A549 (cell line): ENCODE measurements around the gene ARID5A. TPM values are rescaled to one million over a fixed set of nuclear protein-coding genes. Genes with fewer than 3 reads are reported as not detected.
"Not testable (repeated sequence)": the region's sequence is repeated elsewhere in the genome, so short reads cannot be mapped to it uniquely, and the experiment has no call there.

ENCODE experiments used
- ATAC-seq, 2 experiments: fragments of 200-7000 bp in 1 of 2; fragments of >200 bp in 1 of 2; cut with Nextera tagmentation in 1 of 2; cut with Tn5 transposase in 1 of 2; 3 replicates each; pipeline versions ENCODE4 v1.8.0 to v1.9.1; 2018 to 2020; ENCODE audit warnings: mild to moderate bottlenecking in 1 of 2, moderate library complexity in 1 of 2
- CTCF ChIA-PET: fragments of 300-600 bp; sonication (Branson Sonifier 250); formaldehyde crosslinking; extraction: SDS; loops from one replicate; lab custom pipeline; 2021; ENCODE audit warnings: antibody characterized with exemption, inconsistent platforms; lab: Yijun Ruan, JAX
- POLR2A ChIA-PET: fragments of 350-600 bp; formaldehyde crosslinking; extraction: SDS; loops from one replicate; lab custom pipeline; 2021; ENCODE audit warnings: antibody characterized with exemption, inconsistent platforms; lab: Yijun Ruan, JAX
- DNase-seq, 2 experiments: peaks; one replicate each; pipeline versions ENCODE4 v3.0.0 to v3.0.0-alpha.2; 2011 to 2016; ENCODE audit warnings: low read depth in 1 of 2, low spot score in 1 of 2
- FAIRE-seq: peaks from 2 replicates; lab custom pipeline; 2011; peaks lifted over from hg19 to GRCh38; lab: Jason Lieb, UNC
- H3K27ac ChIP-seq, 2 experiments: fragments of >200 bp; sonication (Bioruptor Twin); formaldehyde crosslinking; 3 replicates each; pipeline ENCODE4 v1.5.1; 2016 to 2017
- H3K4me1 ChIP-seq: fragments of >200 bp; sonication (Bioruptor Twin); formaldehyde crosslinking; 3 replicates; pipeline ENCODE4 v1.6.1; 2016
- H3K4me2 ChIP-seq: fragments of >200 bp; sonication (Bioruptor Twin); formaldehyde crosslinking; 3 replicates; pipeline ENCODE4 v1.6.1; 2016
- H3K4me3 ChIP-seq: fragments of >200 bp; sonication (Bioruptor Twin); formaldehyde crosslinking; 3 replicates; pipeline ENCODE4 v1.5.1; 2016
- H3K9me3 ChIP-seq: fragments of >200 bp; sonication (Bioruptor Twin); formaldehyde crosslinking; 3 replicates; pipeline ENCODE4 v1.6.1; 2016
- ATOH8 ChIP-seq: fragments of 250-450 bp; sonication (Bioruptor Pico); IDR thresholded peaks from 2 replicates; pipeline ENCODE4 v1.5.0; 2020; ENCODE audit warnings: low read depth, mild to moderate bottlenecking, moderate library complexity
- BHLHE40 ChIP-seq: IDR thresholded peaks from 2 replicates; pipeline ENCODE4 v1.6.1; 2012; ENCODE audit warnings: low read depth, low read length, inconsistent platforms
- EHF ChIP-seq: fragments of 250-450 bp; sonication (Bioruptor Pico); IDR thresholded peaks from 2 replicates; pipeline ENCODE4 v1.5.0; 2020; ENCODE audit warnings: mild to moderate bottlenecking
- FOXS1 ChIP-seq: fragments of 250-450 bp; sonication (Bioruptor Pico); IDR thresholded peaks from 2 replicates; pipeline ENCODE4 v1.5.0; 2020; ENCODE audit warnings: mild to moderate bottlenecking, moderate library complexity
- HOXB13 ChIP-seq: fragments of 250-450 bp; sonication (Bioruptor Pico); IDR thresholded peaks from 2 replicates; pipeline ENCODE4 v1.5.0; 2020; ENCODE audit warnings: low read depth, mild to moderate bottlenecking, moderate library complexity
- HOXB5 ChIP-seq: fragments of 250-450 bp; sonication (Bioruptor Pico); IDR thresholded peaks from 2 replicates; pipeline ENCODE4 v1.5.0; 2020; ENCODE audit warnings: mild to moderate bottlenecking, moderate library complexity
- JUNB ChIP-seq: fragments of >200 bp; sonication (Bioruptor Twin); formaldehyde crosslinking; IDR thresholded peaks from 2 replicates; pipeline ENCODE4 v1.6.1; 2016
- KDM5A ChIP-seq: fragments of 200-600 bp; sonication (generic); IDR thresholded peaks from 2 replicates; pipeline ENCODE4 v1.6.1; 2016; ENCODE audit warnings: antibody characterized with exemption, mild to moderate bottlenecking
- NFE2L2 ChIP-seq: fragments of 150-350 bp; conservative IDR thresholded peaks from 2 replicates; pipeline ENCODE4 v1.6.1; 2014; ENCODE audit warnings: low read length
- NPAS2 ChIP-seq: fragments of 250-450 bp; sonication (Bioruptor Pico); IDR thresholded peaks from 2 replicates; pipeline ENCODE4 v1.8.0; 2022; ENCODE audit warnings: mild to moderate bottlenecking, moderate library complexity, borderline replicate concordance
- RCOR1 ChIP-seq: fragments of 150-350 bp; IDR thresholded peaks from 2 replicates; pipeline ENCODE4 v1.6.1; 2014; ENCODE audit warnings: antibody characterized with exemption, low read length, low read depth
- SMC3 ChIP-seq: fragments of >200 bp; sonication (Bioruptor Twin); formaldehyde crosslinking; IDR thresholded peaks from 3 replicates; pipeline ENCODE4 v1.6.1; 2018; ENCODE audit warnings: inconsistent platforms
- TFCP2L1 ChIP-seq: fragments of 250-450 bp; sonication (Bioruptor Pico); IDR thresholded peaks from 2 replicates; pipeline ENCODE4 v1.5.0; 2021; ENCODE audit warnings: mild to moderate bottlenecking
- TP53 ChIP-seq: fragments of 250-450 bp; sonication (Bioruptor Pico); IDR thresholded peaks from 2 replicates; pipeline ENCODE4 v1.5.0; 2021; ENCODE audit warnings: mild to moderate bottlenecking, moderate library complexity
- ZFP36 ChIP-seq: fragments of 450-650 bp; IDR thresholded peaks from 2 replicates; pipeline ENCODE4 v1.6.1; 2014; ENCODE audit warnings: borderline replicate concordance; ENCODE audit not compliant: partially characterized antibody
- WGBS: methylation state at CpG from one replicate; pipeline ENCODE4 v1.1.6; 2017; ENCODE audit errors: missing lambda C conversion rate; 5-methylcytosine and 5-hydroxymethylcytosine counted together
- polyA plus RNA-seq, 4 experiments: library from polyadenylated mRNA; depleted of rRNA in 3 of 4; stranded (reverse); fragments of >200 nt; fragmentation: RNase III in 1 of 4; extraction: RNeasy Plus Mini Kit Qiagen cat#74134 plus additional on column Dnase treatment in 1 of 4; gene quantifications; 2 replicates in 3 of 4; 3 replicates in 1 of 4; pipeline ENCODE4 v1.2.3, GENCODE V29; 2011 to 2017
- TF ChIP-seq, protein P1 (sequence below): fragments of >200 bp; sonication (Bioruptor Twin); formaldehyde crosslinking; IDR thresholded peaks from 3 replicates; pipeline ENCODE4 v1.6.1; 2016
- TF ChIP-seq, protein P2 (sequence below): fragments of 200-600 bp; sonication (generic); IDR thresholded peaks from 2 replicates; pipeline ENCODE4 v1.6.1; 2016; ENCODE audit warnings: antibody characterized with exemption, mild to moderate bottlenecking, moderate library complexity
- TF ChIP-seq, protein P3 (sequence below): IDR thresholded peaks from 2 replicates; pipeline ENCODE4 v1.6.1; 2012; ENCODE audit warnings: low read depth, borderline replicate concordance
- TF ChIP-seq, protein P4 (sequence below): IDR thresholded peaks from 2 replicates; pipeline ENCODE4 v1.6.1; 2012
- TF ChIP-seq, protein P5 (sequence below): fragments of >200 bp; sonication (Bioruptor Twin); formaldehyde crosslinking; IDR thresholded peaks from 3 replicates; pipeline ENCODE4 v1.5.1; 2016

Gene ARID5A
- polyA plus RNA-seq, 2 of the 4 experiments (the other 2 are of a cell fraction), result 1.2 to 4.4 TPM

- TF ChIP-seq, protein P1, sequence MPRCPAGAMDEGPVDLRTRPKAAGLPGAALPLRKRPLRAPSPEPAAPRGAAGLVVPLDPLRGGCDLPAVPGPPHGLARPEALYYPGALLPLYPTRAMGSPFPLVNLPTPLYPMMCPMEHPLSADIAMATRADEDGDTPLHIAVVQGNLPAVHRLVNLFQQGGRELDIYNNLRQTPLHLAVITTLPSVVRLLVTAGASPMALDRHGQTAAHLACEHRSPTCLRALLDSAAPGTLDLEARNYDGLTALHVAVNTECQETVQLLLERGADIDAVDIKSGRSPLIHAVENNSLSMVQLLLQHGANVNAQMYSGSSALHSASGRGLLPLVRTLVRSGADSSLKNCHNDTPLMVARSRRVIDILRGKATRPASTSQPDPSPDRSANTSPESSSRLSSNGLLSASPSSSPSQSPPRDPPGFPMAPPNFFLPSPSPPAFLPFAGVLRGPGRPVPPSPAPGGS, result peak; percentile 82; the same call in 1 of the 3 replicates
- TF ChIP-seq ATOH8 (no peak), ZFP36 (no peak), EHF (CRISPR knock-in tag) (no peak), SMC3 (peak; percentile 40; the same call in 1 of the 3 replicates), TFCP2L1 (CRISPR knock-in tag) (no peak), HOXB13 (CRISPR knock-in tag) (no peak), TP53 (CRISPR knock-in tag) (no peak), HOXB5 (peak; percentile 98), NPAS2 (CRISPR knock-in tag) (no peak), JUNB (peak; percentile 99), RCOR1 (no peak), FOXS1 (no peak), BHLHE40 (0 out of 2 replicates have a peak, but pooled peaks have one; percentile 10), NFE2L2 (no peak; the same call in 1 of the 2 replicates), KDM5A (no peak)
- TF ChIP-seq, protein P2, sequence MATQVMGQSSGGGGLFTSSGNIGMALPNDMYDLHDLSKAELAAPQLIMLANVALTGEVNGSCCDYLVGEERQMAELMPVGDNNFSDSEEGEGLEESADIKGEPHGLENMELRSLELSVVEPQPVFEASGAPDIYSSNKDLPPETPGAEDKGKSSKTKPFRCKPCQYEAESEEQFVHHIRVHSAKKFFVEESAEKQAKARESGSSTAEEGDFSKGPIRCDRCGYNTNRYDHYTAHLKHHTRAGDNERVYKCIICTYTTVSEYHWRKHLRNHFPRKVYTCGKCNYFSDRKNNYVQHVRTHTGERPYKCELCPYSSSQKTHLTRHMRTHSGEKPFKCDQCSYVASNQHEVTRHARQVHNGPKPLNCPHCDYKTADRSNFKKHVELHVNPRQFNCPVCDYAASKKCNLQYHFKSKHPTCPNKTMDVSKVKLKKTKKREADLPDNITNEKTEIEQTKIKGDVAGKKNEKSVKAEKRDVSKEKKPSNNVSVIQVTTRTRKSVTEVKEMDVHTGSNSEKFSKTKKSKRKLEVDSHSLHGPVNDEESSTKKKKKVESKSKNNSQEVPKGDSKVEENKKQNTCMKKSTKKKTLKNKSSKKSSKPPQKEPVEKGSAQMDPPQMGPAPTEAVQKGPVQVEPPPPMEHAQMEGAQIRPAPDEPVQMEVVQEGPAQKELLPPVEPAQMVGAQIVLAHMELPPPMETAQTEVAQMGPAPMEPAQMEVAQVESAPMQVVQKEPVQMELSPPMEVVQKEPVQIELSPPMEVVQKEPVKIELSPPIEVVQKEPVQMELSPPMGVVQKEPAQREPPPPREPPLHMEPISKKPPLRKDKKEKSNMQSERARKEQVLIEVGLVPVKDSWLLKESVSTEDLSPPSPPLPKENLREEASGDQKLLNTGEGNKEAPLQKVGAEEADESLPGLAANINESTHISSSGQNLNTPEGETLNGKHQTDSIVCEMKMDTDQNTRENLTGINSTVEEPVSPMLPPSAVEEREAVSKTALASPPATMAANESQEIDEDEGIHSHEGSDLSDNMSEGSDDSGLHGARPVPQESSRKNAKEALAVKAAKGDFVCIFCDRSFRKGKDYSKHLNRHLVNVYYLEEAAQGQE, result no peak
- TF ChIP-seq, protein P3, sequence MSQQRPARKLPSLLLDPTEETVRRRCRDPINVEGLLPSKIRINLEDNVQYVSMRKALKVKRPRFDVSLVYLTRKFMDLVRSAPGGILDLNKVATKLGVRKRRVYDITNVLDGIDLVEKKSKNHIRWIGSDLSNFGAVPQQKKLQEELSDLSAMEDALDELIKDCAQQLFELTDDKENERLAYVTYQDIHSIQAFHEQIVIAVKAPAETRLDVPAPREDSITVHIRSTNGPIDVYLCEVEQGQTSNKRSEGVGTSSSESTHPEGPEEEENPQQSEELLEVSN, result peak; percentile 87
- TF ChIP-seq, protein P4, sequence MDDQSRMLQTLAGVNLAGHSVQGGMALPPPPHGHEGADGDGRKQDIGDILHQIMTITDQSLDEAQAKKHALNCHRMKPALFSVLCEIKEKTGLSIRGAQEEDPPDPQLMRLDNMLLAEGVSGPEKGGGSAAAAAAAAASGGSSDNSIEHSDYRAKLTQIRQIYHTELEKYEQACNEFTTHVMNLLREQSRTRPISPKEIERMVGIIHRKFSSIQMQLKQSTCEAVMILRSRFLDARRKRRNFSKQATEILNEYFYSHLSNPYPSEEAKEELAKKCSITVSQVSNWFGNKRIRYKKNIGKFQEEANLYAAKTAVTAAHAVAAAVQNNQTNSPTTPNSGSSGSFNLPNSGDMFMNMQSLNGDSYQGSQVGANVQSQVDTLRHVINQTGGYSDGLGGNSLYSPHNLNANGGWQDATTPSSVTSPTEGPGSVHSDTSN, result peak; percentile 87
- TF ChIP-seq, protein P5, sequence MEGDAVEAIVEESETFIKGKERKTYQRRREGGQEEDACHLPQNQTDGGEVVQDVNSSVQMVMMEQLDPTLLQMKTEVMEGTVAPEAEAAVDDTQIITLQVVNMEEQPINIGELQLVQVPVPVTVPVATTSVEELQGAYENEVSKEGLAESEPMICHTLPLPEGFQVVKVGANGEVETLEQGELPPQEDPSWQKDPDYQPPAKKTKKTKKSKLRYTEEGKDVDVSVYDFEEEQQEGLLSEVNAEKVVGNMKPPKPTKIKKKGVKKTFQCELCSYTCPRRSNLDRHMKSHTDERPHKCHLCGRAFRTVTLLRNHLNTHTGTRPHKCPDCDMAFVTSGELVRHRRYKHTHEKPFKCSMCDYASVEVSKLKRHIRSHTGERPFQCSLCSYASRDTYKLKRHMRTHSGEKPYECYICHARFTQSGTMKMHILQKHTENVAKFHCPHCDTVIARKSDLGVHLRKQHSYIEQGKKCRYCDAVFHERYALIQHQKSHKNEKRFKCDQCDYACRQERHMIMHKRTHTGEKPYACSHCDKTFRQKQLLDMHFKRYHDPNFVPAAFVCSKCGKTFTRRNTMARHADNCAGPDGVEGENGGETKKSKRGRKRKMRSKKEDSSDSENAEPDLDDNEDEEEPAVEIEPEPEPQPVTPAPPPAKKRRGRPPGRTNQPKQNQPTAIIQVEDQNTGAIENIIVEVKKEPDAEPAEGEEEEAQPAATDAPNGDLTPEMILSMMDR, result no peak
Observed at GRCh38 chr2:96556441-96557330, 20.1 kb downstream of the ARID5A start (continued).

DNA sequence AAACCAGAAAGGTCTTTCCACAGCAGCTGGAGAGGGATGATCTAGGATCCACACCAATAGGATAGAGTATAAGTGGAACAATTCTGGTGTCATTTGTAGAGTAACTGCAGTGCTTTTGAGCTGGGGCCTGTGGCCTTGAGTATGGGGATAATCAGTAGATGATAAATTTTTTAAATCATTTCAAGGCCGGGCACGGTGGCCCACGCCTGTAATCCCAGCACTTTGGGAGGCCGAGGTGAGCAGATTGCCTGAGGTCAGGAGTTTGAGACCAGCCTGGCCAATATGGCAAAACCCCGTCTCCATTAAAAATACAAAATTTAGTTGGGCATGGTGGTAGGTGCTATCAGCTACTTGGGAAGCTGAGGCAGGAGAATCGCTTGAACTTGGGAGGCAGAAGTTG lies 20.9 kb downstream of the ARID5A start:
- not testable (repeated sequence) for FAIRE-seq, DNase-seq, H3K9me3 ChIP-seq, H3K4me3 ChIP-seq
- Histone ChIP-seq H3K4me1 (peaks cover 48% of the 10 kb centered on the region), H3K4me2 (peak overlapping the region; percentile 75), H3K27ac (peak overlapping the region; percentile 88 to 90)
- POLR2A ChIA-PET, result interaction anchor here (0.6 to 2.0 kb wide), 4 partner anchors 18 to 294 kb away, joined by 3 to 6 read pairs (median 4); partner anchors contain the start of genes CNNM4 and KANSL3
- 90% methylated on average over 6 of the region's 6 CpGs for WGBS
- CTCF ChIA-PET, result interaction anchor here (0.7 to 12.0 kb wide), 8 partner anchors 10 to 233 kb away, joined by 3 to 186 read pairs (median 3); partner anchors contain the start of gene CNNM4
- peak in 1 of 2 experiments; percentile 6; a peak in 1 of 6 replicates for ATAC-seq
